GM18526 (cell line): ENCODE measurements around the gene SH3BGRL2.

Experiments used
- POLR2A ChIP-seq: IDR thresholded peaks from 3 replicates; pipeline ENCODE4 v1.6.1; 2011; ENCODE audit not compliant: insufficient read length; ENCODE audit errors: extremely low read depth

Gene SH3BGRL2

GRCh38 chr6:79608334-79609224 is 22.6 kb upstream of the SH3BGRL2 start:
- TF ChIP-seq POLR2A = no peak

- no peak for TF ChIP-seq POLR2A
These were observed 21.9 kb upstream of the SH3BGRL2 start for GRCh38 chr6:79609225-79609595.

DNA sequence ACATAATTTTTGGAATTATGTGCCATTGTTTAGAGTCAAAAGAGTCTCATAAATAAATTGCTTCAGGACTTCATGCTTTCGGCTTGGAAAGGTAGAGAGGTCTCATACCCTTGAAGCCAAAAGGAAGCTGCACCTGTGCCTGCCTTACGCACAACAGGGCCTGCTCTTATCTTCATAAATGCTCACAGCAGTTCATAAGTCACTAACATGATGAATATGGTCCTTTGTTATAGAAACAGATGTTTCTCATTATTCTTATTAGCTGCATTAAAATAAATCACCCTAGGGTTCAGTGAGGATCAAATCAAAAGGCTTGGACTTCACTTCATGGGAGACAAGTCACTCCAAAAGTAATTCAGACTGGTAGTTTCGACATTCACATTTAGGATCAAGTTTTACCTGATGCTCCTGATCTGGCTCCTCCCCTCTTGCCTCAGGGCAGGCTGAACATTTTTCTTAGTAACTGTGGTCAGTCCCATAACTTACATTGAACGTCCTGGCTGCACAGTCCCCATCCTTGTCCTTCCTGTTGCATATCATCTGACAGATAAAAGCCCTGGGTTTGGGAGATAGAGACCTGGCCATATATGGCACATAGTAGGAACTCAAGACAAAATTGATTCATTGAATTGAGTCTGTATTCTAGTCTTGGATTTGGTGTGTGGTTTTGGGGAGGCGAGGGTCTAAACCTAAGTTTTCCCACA is 20.7 kb upstream of the SH3BGRL2 start:
- no peak for TF ChIP-seq POLR2A

DNA sequence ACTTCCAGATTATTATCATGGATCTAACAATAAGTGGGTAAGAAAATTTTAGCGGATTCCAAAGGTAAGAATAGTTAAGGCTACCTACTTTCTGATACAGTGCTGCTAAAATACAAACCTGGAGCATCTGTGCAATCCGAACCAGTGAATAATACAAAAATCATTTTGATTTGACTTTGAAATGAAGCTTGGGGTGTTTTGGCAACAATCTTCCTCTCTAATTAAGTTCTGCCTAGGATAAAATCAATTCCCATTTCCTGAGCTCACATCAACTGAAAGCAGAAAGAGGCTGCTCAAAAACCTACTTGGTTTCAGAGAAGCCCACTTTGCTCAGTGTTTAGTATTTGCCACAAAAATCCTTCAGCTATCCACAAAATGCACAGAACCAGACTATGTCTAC is 18.7 kb upstream of the SH3BGRL2 start:
- TF ChIP-seq POLR2A = no peak

- TF ChIP-seq POLR2A = no peak
These were observed 18.2 kb upstream of the SH3BGRL2 start for GRCh38 chr6:79612918-79613317.

DNA sequence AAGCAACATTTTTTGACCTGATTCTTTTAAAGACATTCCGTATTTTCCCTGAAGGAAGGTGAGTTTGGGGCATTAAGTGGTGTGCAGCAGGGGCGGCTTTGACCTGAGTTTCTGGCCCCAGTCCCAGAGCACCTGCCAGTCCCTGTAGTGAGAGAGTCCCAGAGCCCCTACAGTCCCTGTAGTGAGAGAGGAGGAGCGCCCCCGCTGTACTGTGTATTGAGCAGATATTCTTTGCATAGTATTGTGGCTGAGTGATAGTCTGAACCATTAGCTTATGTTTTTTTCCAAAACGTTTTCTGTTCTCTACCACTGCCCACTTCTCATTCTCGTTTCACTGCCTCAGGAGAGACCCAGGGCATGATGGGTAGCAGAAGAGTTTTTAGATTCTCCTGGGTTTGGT is 17.2 kb upstream of the SH3BGRL2 start:
- TF ChIP-seq POLR2A = no peak

DNA sequence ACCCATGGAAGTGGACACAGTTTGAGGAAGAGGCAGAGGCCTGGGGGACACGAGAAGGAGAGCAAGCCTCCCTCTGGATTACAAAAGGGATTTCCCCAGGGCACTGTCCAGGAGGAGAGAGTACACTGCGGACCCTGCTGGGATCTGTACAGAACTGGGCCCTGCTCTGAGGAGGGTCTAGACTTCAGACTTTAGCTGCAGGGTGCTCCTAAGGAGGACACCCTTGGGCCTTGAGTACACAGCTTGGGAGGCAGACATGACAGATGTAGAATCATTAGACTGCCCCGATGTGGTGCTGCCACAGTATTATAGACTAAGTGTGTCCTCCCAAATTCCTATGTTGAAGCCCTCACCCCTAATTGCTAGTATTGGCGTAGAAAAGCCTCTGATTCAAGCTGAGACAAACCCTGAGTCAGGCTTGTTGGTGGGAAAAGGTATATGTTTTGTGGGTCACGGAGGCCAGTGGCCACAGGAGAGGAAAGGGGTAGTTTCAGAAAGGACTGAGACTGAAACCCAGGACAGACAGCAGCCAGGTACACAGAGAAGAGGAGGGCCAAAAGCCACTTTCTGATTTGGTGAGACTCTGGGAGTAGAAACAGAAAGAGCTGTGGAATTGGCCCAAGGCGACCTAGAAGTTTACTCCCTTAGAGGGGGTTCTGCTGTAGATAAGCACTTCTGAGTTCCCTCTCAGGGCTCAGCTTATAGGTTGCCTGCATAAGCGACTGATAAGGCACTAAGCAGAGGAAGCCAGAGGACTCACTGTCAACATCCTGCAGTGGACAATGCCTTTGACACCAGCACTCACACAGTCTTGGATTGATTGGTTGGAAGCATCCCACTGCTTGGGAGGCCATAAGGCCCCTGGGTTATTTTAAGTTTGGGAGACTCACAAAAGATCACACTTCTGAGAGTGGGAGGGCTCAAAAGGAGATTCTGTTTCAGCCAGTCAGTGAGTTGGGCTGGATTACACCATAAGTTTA is 16.5 kb upstream of the SH3BGRL2 start:
- no peak for TF ChIP-seq POLR2A

GRCh38 chr6:79617518-79617941 is 13.6 kb upstream of the SH3BGRL2 start:
- TF ChIP-seq POLR2A = no peak

DNA sequence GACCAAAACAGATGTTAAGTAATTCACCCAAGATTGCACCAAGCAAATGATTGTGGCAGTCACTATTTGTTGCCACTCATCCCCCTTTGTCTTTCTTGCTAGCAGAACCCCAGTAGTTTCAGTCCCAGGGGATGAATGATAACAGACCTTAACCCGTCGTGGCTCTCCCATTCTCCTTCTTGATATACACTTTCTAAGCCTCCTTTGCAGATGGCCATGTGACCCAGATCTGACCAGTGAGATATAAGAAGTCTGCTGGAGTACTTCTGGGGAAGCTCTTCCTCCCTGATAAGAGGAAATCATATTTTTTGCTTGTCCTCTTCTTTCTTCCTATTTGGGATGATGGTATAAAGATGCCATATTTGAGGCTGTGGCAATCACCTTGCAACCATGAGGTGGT is 9.6 kb upstream of the SH3BGRL2 start:
- TF ChIP-seq POLR2A = no peak

DNA sequence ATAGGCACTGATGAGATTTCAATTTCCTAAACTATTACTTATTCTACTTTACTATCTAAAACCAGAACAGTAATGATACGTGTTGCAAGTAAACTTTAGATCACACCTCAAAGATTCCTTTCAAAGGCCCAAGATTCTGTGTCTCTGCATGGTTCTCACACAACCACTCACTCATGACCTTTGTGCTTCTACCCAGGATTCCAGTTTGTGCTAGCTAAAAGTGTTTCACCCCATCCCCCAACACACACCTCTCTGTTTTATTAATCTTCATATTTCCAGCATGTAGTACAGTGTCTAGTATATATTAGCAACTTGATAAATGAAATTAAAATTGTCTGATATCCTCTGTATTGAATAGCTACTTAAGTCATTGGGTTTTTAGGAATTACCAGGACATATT is 8.8 kb upstream of the SH3BGRL2 start:
- TF ChIP-seq POLR2A = no peak

DNA sequence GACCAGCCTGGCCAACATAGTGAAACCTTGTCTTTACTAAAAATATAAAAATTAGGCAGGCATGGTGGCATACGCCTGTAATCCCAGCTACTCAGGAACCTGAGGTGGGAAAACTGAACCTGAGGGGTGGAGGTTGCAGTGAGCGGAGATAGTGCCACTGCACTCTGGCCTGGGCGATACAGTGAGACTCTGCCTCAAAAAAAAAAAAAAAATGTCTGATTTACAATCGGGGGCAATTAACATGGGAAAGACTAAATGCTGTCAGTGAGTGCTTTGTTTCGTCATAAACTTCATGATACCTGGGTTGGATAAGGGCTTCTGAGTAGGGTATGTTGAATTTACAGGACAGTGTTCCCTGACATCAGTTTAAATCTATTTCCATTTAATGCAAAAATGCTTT is 8.0 kb upstream of the SH3BGRL2 start:
- no peak for TF ChIP-seq POLR2A

GRCh38 chr6:79625746-79626145 is 5.4 kb upstream of the SH3BGRL2 start:
- TF ChIP-seq POLR2A = no peak

DNA sequence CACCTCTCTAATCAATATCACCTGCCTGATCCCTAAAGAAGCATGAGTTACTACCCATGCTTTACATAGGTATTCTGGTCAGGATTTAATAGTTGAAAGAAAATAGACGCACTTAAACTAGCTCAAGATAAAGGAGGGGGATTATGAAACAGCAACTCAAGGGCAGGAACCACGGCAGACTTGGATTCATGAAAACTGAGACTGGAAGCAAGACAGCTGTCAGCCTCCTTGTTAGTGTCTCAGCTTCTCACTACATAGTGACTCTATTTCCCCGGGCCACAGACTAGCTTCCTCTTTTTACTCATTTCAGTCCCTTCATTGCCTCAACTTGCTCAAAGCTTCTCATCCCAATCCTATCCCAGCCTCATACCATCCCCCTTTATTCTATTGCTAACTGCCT is 4.3 kb upstream of the SH3BGRL2 start:
- TF ChIP-seq POLR2A = no peak

GRCh38 chr6:79627422-79627821 is 3.7 kb upstream of the SH3BGRL2 start:
- no peak for TF ChIP-seq POLR2A
